Activated CD4-positive, alpha-beta T cell treated with anti-CD3 and anti-CD28 coated beads for 48 hours (primary cell): ENCODE results near the gene ENPP1.

Source experiments
- DNase-seq: peaks from one replicate; pipeline ENCODE4 v3.0.0-alpha.2; 2020

ENPP1 gene

GRCh38 chr6:131917763-131918649, 110.2 kb downstream of the ENPP1 start:
- no peak for DNase-seq

- no peak for DNase-seq
Measured at GRCh38 chr6:131918650-131919355, 111.0 kb downstream of the ENPP1 start.

GRCh38 chr6:131920656-131921055, 112.8 kb downstream of the ENPP1 start:
- no peak for DNase-seq

- peak; percentile 66 for DNase-seq
Measured at GRCh38 chr6:131923356-131923755, 115.5 kb downstream of the ENPP1 start.

- no peak for DNase-seq
Measured at GRCh38 chr6:131924881-131925474, 117.2 kb downstream of the ENPP1 start.

GRCh38 chr6:131929264-131929663, 121.4 kb downstream of the ENPP1 start:
- DNase-seq = no peak

GRCh38 chr6:131929976-131930375, 122.2 kb downstream of the ENPP1 start:
- DNase-seq = no peak

- no peak for DNase-seq
Measured at GRCh38 chr6:131931063-131931750, 123.4 kb downstream of the ENPP1 start.

- DNase-seq = no peak
Measured at GRCh38 chr6:131936156-131936555, 128.3 kb downstream of the ENPP1 start.

GRCh38 chr6:131937226-131937625, 129.4 kb downstream of the ENPP1 start:
- no peak for DNase-seq

- DNase-seq = no peak
Measured at GRCh38 chr6:131937703-131938631, 130.1 kb downstream of the ENPP1 start.
